ENCODE data around the gene SLC49A4. TPM values are rescaled to one million over a fixed set of nuclear protein-coding genes. Genes with fewer than 3 reads are reported as not detected.

Gene SLC49A4
- total and polyA plus RNA-seq, 2 of the 8 experiments (the other 6 are each of a cell fraction or from before 2014, with no cell fraction given), result 9.5 to 10.2 TPM

DNA sequence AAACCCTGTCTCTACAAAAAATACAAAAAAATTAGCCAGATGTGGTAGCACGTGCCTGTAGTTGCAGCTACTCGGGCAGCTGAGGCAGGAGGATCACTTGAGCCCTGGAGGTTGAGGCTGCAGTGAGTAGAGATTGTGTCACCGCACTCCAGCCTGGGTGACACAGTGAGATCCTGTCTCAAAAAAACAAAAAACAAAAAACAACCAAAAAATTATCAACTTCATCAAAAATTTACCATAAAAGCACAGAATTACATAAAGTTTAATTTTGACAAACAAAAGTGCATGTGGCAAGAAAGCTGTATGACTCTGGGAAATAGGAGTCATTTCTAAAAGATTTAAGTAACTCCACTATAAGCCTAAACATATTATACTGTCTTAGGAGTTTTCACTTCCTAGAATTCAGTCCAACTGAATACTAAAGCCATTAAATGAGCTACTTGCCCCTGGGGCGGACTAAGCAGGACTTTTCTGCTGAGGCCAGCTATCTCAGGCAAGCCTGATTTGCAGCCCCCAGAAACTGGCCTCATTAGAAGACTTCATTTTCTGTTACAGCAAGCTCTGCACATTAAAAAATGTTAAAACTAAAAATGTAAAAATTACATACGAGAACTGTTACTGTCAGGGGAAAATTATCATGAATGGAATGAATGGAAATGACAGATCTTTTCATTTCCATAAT is 24.2 kb upstream of the SLC49A4 start (continued):
- TF ChIP-seq, protein P1, sequence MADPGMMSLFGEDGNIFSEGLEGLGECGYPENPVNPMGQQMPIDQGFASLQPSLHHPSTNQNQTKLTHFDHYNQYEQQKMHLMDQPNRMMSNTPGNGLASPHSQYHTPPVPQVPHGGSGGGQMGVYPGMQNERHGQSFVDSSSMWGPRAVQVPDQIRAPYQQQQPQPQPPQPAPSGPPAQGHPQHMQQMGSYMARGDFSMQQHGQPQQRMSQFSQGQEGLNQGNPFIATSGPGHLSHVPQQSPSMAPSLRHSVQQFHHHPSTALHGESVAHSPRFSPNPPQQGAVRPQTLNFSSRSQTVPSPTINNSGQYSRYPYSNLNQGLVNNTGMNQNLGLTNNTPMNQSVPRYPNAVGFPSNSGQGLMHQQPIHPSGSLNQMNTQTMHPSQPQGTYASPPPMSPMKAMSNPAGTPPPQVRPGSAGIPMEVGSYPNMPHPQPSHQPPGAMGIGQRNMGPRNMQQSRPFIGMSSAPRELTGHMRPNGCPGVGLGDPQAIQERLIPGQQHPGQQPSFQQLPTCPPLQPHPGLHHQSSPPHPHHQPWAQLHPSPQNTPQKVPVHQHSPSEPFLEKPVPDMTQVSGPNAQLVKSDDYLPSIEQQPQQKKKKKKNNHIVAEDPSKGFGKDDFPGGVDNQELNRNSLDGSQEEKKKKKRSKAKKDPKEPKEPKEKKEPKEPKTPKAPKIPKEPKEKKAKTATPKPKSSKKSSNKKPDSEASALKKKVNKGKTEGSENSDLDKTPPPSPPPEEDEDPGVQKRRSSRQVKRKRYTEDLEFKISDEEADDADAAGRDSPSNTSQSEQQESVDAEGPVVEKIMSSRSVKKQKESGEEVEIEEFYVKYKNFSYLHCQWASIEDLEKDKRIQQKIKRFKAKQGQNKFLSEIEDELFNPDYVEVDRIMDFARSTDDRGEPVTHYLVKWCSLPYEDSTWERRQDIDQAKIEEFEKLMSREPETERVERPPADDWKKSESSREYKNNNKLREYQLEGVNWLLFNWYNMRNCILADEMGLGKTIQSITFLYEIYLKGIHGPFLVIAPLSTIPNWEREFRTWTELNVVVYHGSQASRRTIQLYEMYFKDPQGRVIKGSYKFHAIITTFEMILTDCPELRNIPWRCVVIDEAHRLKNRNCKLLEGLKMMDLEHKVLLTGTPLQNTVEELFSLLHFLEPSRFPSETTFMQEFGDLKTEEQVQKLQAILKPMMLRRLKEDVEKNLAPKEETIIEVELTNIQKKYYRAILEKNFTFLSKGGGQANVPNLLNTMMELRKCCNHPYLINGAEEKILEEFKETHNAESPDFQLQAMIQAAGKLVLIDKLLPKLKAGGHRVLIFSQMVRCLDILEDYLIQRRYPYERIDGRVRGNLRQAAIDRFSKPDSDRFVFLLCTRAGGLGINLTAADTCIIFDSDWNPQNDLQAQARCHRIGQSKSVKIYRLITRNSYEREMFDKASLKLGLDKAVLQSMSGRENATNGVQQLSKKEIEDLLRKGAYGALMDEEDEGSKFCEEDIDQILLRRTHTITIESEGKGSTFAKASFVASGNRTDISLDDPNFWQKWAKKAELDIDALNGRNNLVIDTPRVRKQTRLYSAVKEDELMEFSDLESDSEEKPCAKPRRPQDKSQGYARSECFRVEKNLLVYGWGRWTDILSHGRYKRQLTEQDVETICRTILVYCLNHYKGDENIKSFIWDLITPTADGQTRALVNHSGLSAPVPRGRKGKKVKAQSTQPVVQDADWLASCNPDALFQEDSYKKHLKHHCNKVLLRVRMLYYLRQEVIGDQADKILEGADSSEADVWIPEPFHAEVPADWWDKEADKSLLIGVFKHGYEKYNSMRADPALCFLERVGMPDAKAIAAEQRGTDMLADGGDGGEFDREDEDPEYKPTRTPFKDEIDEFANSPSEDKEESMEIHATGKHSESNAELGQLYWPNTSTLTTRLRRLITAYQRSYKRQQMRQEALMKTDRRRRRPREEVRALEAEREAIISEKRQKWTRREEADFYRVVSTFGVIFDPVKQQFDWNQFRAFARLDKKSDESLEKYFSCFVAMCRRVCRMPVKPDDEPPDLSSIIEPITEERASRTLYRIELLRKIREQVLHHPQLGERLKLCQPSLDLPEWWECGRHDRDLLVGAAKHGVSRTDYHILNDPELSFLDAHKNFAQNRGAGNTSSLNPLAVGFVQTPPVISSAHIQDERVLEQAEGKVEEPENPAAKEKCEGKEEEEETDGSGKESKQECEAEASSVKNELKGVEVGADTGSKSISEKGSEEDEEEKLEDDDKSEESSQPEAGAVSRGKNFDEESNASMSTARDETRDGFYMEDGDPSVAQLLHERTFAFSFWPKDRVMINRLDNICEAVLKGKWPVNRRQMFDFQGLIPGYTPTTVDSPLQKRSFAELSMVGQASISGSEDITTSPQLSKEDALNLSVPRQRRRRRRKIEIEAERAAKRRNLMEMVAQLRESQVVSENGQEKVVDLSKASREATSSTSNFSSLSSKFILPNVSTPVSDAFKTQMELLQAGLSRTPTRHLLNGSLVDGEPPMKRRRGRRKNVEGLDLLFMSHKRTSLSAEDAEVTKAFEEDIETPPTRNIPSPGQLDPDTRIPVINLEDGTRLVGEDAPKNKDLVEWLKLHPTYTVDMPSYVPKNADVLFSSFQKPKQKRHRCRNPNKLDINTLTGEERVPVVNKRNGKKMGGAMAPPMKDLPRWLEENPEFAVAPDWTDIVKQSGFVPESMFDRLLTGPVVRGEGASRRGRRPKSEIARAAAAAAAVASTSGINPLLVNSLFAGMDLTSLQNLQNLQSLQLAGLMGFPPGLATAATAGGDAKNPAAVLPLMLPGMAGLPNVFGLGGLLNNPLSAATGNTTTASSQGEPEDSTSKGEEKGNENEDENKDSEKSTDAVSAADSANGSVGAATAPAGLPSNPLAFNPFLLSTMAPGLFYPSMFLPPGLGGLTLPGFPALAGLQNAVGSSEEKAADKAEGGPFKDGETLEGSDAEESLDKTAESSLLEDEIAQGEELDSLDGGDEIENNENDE (IDR thresholded peaks at IDR 0.05; ENCODE audit: insufficient replicate concordance, low read length), result no peak

All from H1 (cell line).